ENCODE results near the gene ZNF79. TPM values are rescaled to one million over a fixed set of nuclear protein-coding genes. Genes with fewer than 3 reads are reported as not detected.

ZNF79 gene
- total RNA-seq = 11.6 and 14.9 TPM in 2 replicates

DNA sequence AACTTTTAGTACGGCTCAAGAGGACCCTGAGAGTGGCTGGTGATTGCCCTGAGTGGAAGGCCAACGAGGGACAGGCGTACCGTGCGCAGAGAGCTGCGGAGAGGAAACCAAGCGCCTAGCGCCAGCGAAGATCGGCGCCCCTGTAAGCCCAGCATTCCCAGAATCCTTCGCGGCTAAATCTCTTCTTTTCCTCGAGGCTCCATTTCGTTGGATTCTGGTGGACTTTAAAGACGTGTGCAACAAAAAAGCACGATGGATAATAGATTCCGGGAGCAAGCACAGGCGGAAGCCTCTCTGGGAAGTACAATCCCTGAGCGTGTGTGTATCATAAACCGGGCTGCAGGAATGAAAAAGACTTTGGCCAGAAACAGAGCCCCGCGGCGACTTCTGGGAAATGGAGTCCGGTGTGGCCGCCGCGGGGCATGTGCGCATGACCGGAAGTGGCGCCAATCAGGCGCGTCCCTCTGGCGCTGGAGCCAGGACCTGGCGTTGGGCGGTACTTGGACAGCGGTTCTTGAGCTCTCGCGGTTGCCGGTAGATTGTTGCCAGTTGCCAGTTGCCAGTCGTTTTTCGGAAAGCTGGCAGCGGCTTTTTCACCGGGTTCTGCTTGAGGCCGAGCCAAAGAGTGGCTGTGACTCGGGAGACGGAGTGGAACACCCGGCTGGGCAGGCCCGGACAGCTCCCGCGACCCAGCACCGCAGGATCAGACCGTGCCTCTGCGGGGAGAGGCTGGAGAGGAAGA lies at the start of gene ZNF79:
ZNF79 (plus strand) TSS at position 449 of the 742 bp plus-strand sequence. CDS start 406 bp downstream, outside the sequence.

DNA sequence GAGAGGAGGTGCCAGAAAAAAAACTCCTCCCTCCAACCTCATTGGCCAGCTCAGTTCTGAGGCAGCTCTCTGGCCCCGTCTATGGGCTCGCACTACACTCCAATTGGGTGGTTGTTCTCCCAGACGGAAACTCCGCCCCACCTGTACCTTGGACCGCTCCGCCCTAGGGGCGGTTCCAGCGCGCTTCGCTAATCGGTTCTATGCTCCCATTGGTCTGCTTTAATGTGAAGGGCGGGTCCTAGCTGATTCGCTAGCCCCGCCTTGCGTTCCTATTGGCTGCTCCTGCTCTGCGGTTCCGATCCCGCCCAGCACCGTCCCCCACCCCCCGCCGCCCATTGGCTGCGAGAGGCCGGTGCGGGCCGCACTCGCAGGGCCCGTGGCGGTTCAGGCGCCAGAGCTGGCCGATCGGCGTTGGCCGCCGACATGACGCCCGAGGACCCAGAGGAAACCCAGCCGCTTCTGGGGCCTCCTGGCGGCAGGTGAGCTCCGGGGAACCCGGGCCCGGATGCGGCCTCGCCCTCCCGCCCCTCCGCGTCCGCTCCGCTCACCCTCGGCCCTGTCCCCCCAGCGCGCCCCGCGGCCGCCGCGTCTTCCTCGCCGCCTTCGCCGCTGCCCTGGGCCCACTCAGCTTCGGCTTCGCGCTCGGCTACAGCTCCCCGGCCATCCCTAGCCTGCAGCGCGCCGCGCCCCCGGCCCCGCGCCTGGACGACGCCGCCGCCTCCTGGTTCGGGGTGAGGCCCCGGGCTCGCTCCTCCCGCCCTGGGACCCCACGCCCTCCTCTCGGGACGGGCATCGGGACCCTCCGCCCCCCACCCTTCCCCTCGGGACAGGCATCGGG lies 27.2 kb upstream of the ZNF79 start, which contains the start of gene SLC2A8:
SLC2A8 (plus strand) TSS at position 362 of the 838 bp plus-strand sequence; CDS start at position 424, 62 bp downstream.

GRCh38 chr9:127450830-127451607 lies 26.8 kb downstream of the ZNF79 start, which contains the start of the genes LRSAM1 and RPL12:
TSS of gene LRSAM1 (plus strand) at chr9:127451510. CDS start at chr9:127454528, 3,018 bp downstream.
TSS of gene RPL12 (minus strand) at chr9:127451406. CDS start at chr9:127451317, 89 bp downstream.

Small RNAs within 50 kb of the gene (small RNA-seq; reads per million reads assigned to genes)
- gene RF00019 = not detected
- gene SNORA65 = 463 reads per million, percentile 99 among the genes with 10 or more reads in this experiment

Other genes with a start within 250 kb of the ZNF79 start
- 8.3 and 9.2 TPM in 2 replicates for gene GARNL3, start 159.6 kb upstream of the ZNF79 start, total RNA-seq
- 5.6 and 7.6 TPM in 2 replicates for gene SLC2A8, start 27.2 kb upstream of the ZNF79 start, total RNA-seq
- gene RPL12, start 27.0 kb downstream of the ZNF79 start, total RNA-seq = 1,014 and 1,341 TPM in 2 replicates
- 16.4 and 17.4 TPM in 2 replicates for gene LRSAM1, start 27.1 kb downstream of the ZNF79 start, total RNA-seq
- gene STXBP1, start 187.9 kb downstream of the ZNF79 start, total RNA-seq = 29.8 and 42.1 TPM in 2 replicates

Measured in thoracic aorta endothelial cell (primary cell).